Stomach (tissue), 9 donors: Measurements from ENCODE around the gene NRDE2. TPM values are rescaled to one million over a fixed set of nuclear protein-coding genes. Genes with fewer than 3 reads are reported as not detected.

Source experiments
- DNase-seq, 2 donors: peaks; one replicate each; pipeline versions ENCODE4 v3.0.0 to v3.0.0-alpha.2; 2013 to 2019
- H3K27ac ChIP-seq, 5 donors: fragments of 200-600 bp in 4 of 5; sonication (generic) in 4 of 5; one replicate each; pipeline ENCODE4 v1.5.1; 2013 to 2019; ENCODE audit warnings: mild to moderate bottlenecking in 1 of 5, moderate library complexity in 1 of 5
- H3K27me3 ChIP-seq, 3 donors: fragments of 200-600 bp; sonication (generic); one replicate each; pipeline ENCODE4 v1.5.1; 2017 to 2019; ENCODE audit warnings: mixed run types in 1 of 3
- H3K36me3 ChIP-seq, 4 donors: fragments of 200-600 bp; sonication (generic); 1 replicate in 3 of 4; 2 replicates in 1 of 4; pipeline ENCODE4 v1.5.1; 2016 to 2019
- H3K4me1 ChIP-seq, 4 donors: fragments of 200-600 bp; sonication (generic); one replicate each; pipeline ENCODE4 v1.5.1; 2016 to 2019
- H3K4me3 ChIP-seq, 4 donors: fragments of 200-600 bp; sonication (generic) in 3 of 4; one replicate each; pipeline ENCODE4 v1.5.1; 2016 to 2019; ENCODE audit warnings: mild to moderate bottlenecking in 1 of 4
- H3K9me3 ChIP-seq, 4 donors: fragments of 200-600 bp; sonication (generic); one replicate each; pipeline ENCODE4 v1.5.1; 2016 to 2019
- EP300 ChIP-seq: sonication (generic); formaldehyde crosslinking; IDR thresholded peaks from one replicate; pipeline ENCODE4 v1.6.1; 2017; ENCODE audit warnings: antibody characterized with exemption
- POLR2A ChIP-seq, 4 donors: fragments of 450-650 bp; IDR thresholded peaks; one replicate each; pipeline ENCODE4 v1.6.1; 2016; ENCODE audit warnings: antibody characterized with exemption in 4 of 4, control low read depth in 2 of 4, mild to moderate bottlenecking in 1 of 4, moderate library complexity in 1 of 4
- POLR2AphosphoS5 ChIP-seq, 3 donors: sonication (generic); formaldehyde crosslinking; IDR thresholded peaks; one replicate each; pipeline ENCODE4 v1.6.1; 2016; ENCODE audit warnings: antibody characterized with exemption in 3 of 3
- WGBS, 5 donors: extraction: QIAGEN DNeasy Blood & Tissue Kit in 3 of 5; methylation state at CpG; one replicate each; pipeline versions ENCODE4 v1.1.5 to v1.1.7; 2013 to 2018; 5-methylcytosine and 5-hydroxymethylcytosine counted together
- intact Hi-C: fragments of 100-400 bp; cut with DNase I; formaldehyde crosslinking; loops from one replicate; pipeline ENCODE4 v1.15.1; 2023; ENCODE audit warnings: low total_unique reads
- polyA plus RNA-seq, 3 donors: library from polyadenylated mRNA; stranded (reverse); fragments of 200-250 nt; gene quantifications; one replicate each; pipeline ENCODE4 v1.2.3, GENCODE V29; 2013
- total RNA-seq, 5 donors: library from RNA; depleted of rRNA; stranded (reverse); fragments of >200 nt; gene quantifications; one replicate each; pipeline versions ENCODE4 v1.1.0 to v1.2.3, GENCODE V29; 2014 to 2016
- TF ChIP-seq, protein P1 (sequence below), 7 experiments: fragments of 450-650 bp in 4 of 7; fragments of 200-600 bp in 3 of 7; sonication (generic) in 3 of 7; IDR thresholded peaks; one replicate each; pipeline ENCODE4 v1.5.1; 2016 to 2019; ENCODE audit warnings: antibody characterized with exemption in 7 of 7, control low read depth in 2 of 7, mild to moderate bottlenecking in 1 of 7
- donor health status: healthy with polysubstance abuse.
- donor health status: Bipolar disorder and iron deficiency.
- donor health status: healthy.

Gene NRDE2
- total and polyA plus RNA-seq, 8 donors = 5.7 to 34.8 (median 15.7) TPM

GRCh38 chr14:90355540-90356518, 24.1 kb upstream of the NRDE2 start:
- peaks cover 0 to 5% (median 0%) of the 10 kb centered on the region in 3 donors for H3K27me3 ChIP-seq
- intact Hi-C loops = no loop called here
- H3K36me3 ChIP-seq = no peaks in the 10 kb centered on the region
- 87 to 90% (median 89%) methylated on average over 7 to 8 of the region's 8 CpGs for WGBS, 5 donors
- no peaks in the 10 kb centered on the region for H3K9me3 ChIP-seq
- no peak for TF ChIP-seq POLR2AphosphoS5 (IDR thresholded peaks at IDR 0.05)
- TF ChIP-seq, protein P1, sequence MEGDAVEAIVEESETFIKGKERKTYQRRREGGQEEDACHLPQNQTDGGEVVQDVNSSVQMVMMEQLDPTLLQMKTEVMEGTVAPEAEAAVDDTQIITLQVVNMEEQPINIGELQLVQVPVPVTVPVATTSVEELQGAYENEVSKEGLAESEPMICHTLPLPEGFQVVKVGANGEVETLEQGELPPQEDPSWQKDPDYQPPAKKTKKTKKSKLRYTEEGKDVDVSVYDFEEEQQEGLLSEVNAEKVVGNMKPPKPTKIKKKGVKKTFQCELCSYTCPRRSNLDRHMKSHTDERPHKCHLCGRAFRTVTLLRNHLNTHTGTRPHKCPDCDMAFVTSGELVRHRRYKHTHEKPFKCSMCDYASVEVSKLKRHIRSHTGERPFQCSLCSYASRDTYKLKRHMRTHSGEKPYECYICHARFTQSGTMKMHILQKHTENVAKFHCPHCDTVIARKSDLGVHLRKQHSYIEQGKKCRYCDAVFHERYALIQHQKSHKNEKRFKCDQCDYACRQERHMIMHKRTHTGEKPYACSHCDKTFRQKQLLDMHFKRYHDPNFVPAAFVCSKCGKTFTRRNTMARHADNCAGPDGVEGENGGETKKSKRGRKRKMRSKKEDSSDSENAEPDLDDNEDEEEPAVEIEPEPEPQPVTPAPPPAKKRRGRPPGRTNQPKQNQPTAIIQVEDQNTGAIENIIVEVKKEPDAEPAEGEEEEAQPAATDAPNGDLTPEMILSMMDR (IDR thresholded peaks at IDR 0.05) = no peak
- no peak for TF ChIP-seq POLR2A (IDR thresholded peaks at IDR 0.05)
- no peak for TF ChIP-seq EP300
- H3K4me3 ChIP-seq = no peak overlapping the region
- DNase-seq = no peak
- peaks cover 0 to 7% (median 0%) of the 10 kb centered on the region in 4 donors for H3K4me1 ChIP-seq
- no peak overlapping the region for H3K27ac ChIP-seq

DNA sequence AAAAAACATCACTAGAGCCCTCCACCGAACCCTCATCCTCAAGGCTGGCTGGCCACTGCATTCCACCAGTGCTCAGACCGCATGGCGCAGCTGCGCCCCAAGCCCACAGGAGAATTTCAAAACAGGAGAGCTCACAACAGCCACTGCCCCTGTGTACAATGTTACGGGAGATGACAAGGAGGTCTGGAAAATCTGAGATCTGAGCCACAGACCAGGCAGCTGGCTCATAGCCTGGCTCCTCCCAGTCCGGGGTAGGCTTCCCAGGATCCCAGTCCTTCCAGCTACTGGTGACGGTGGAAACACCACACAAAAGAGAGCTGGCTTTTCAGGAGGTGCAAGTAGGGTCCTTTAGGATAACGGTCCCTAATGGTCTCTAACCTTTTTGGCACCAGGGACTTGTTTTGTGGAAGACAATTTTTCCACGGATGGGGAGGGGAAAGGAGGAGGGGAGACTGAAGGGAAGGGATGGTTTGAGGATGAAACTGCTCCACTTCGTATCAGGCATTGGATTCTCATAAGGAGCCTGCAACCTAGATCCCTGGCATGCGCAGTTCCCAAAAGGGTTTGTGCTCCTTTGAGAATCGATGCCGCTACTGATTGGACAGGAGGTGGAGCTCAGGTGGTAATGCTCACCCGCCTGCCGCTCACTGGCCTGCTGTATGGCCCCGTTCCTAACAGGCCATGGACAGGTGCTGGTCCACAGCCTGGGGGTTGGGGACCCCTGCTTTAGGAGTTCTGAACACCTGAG, 23.0 kb upstream of the NRDE2 start:
- intact Hi-C loops = no loop called here
- 72 to 80% (median 76%) methylated on average over 10 to 16 of the region's 16 CpGs for WGBS, 5 donors

GRCh38 chr14:90349739-90350138, 18.0 kb upstream of the NRDE2 start:
- DNase-seq = no peak
- intact Hi-C loops = no loop called here
- Histone ChIP-seq H3K9me3 (no peaks in the 10 kb centered on the region), H3K4me3 (no peak overlapping the region), H3K4me1 (peaks cover 0 to 7% (median 0%) of the 10 kb centered on the region in 4 donors), H3K36me3 (no peaks in the 10 kb centered on the region), H3K27me3 (peaks cover 0 to 4% (median 0%) of the 10 kb centered on the region in 3 donors), H3K27ac (no peak overlapping the region)
- TF ChIP-seq EP300 (no peak), POLR2A (IDR thresholded peaks at IDR 0.05) (no peak), POLR2AphosphoS5 (IDR thresholded peaks at IDR 0.05) (no peak)
- TF ChIP-seq, protein P1 (IDR thresholded peaks at IDR 0.05) = no peak
- WGBS, 5 donors = 20 to 38% (median 30%) methylated on average over 4 of the region's 4 CpGs

More for the DNA sequence above, 23.0 kb upstream of the NRDE2 start:
- H3K27me3 ChIP-seq = peaks cover 0 to 4% (median 0%) of the 10 kb centered on the region in 3 donors
- no peak overlapping the region for H3K4me3 ChIP-seq
- H3K36me3 ChIP-seq = no peaks in the 10 kb centered on the region
- TF ChIP-seq POLR2AphosphoS5 (IDR thresholded peaks at IDR 0.05) (no peak), EP300 (no peak), POLR2A (IDR thresholded peaks at IDR 0.05) (no peak)
- TF ChIP-seq, protein P1 (IDR thresholded peaks at IDR 0.05) = no peak
- DNase-seq = peak in 1 of 2 donors; percentile 37
- peaks cover 0 to 7% (median 0%) of the 10 kb centered on the region in 4 donors for H3K4me1 ChIP-seq
- H3K27ac ChIP-seq = peak overlapping the region in 1 of 5 donors; percentile 29
- H3K9me3 ChIP-seq = no peaks in the 10 kb centered on the region

GRCh38 chr14:90348270-90348669, 16.5 kb upstream of the NRDE2 start:
- Histone ChIP-seq H3K27ac (no peak overlapping the region), H3K27me3 (peaks cover 0 to 4% (median 0%) of the 10 kb centered on the region in 3 donors), H3K36me3 (no peaks in the 10 kb centered on the region), H3K9me3 (no peaks in the 10 kb centered on the region), H3K4me1 (no peaks in the 10 kb centered on the region), H3K4me3 (no peak overlapping the region)
- 90 to 98% (median 94%) methylated on average over 2 of the region's 2 CpGs for WGBS, 5 donors
- DNase-seq = no peak
- TF ChIP-seq, protein P1 (IDR thresholded peaks at IDR 0.05) = no peak
- no peak for TF ChIP-seq POLR2A (IDR thresholded peaks at IDR 0.05)
- TF ChIP-seq EP300 = no peak
- no peak for TF ChIP-seq POLR2AphosphoS5 (IDR thresholded peaks at IDR 0.05)
- intact Hi-C loops = no loop called here
